Left renal cortex interstitium (tissue), 4 donors: ENCODE data around the gene SEMA5A. TPM values are rescaled to one million over a fixed set of nuclear protein-coding genes. Genes with fewer than 3 reads are reported as not detected.

Source experiments
- DNase-seq, 4 donors: peaks; one replicate each; pipeline ENCODE4 v3.0.0-alpha.2; 2013; ENCODE audit warnings: low read depth in 4 of 4, low spot score in 2 of 4, missing footprints in 1 of 4
- polyA plus RNA-seq, 4 donors: library from polyadenylated mRNA; unstranded; fragments of 120-200 nt; gene quantifications; one replicate each; pipeline ENCODE4 v1.2.1, GENCODE V29; 2013; ENCODE audit not compliant: insufficient read length in 4 of 4

The SEMA5A gene
- polyA plus RNA-seq, 4 donors, result 34.7 to 37.4 (median 36.2) TPM

DNA sequence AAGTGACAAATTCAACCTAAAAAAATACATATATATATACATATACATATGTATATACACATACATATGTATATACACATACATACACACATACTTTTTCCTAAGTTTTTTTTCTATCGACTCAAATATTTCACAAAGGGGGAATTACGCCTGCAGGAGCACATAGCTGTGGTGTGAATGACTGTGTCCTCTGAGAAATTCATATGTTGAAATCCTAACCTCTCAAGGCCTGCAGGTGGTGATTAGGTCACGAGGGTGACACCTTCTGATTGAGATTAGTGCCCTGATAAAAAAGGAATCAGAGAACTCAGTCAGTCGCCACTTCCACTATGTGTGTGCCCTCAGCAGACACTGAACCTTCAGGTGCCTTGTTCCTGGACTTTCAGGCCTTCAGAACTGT, 248.7 kb downstream of the SEMA5A start:
- no peak for DNase-seq

DNA sequence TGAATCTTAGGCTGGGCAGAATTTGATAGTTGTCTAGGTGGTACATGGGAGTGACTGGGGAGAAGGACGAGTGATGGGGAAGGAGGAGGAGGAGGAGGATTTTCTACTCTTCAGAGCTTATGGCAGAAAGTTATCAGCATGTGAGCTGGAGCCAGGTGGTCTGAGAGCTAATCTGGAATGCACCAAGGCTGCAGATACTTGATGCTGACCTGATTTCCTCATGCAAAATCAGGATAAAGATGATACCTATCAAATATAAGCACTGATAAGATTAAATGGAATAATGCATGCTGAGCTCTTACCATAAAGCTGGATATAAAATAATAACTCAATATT, 250.4 kb downstream of the SEMA5A start:
- no peak for DNase-seq

GRCh38 chr5:9294793-9295465, 250.9 kb downstream of the SEMA5A start:
- no peak for DNase-seq

DNA sequence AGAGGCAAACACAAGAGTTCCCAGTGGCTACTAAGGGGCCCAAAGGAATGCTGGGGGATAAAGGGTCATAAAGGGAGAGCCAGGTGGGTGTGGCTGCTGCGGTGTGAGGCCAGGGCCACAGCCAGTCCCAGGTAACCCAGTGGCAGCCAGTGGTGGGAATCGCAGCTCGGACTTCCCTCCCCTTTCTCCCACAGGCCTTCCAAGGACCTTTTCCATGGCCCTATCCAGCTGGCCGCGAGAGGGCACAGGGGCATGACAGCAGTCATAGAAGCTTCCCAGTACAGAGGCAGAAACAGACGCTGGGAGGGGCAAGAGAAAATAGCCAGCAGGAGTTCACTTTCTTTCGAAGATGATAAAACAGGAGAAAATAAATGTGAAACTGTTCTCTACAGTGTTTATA, 257.6 kb downstream of the SEMA5A start:
- no peak for DNase-seq

- no peak for DNase-seq
Observed at GRCh38 chr5:9284781-9285307, 261.0 kb downstream of the SEMA5A start.

DNA sequence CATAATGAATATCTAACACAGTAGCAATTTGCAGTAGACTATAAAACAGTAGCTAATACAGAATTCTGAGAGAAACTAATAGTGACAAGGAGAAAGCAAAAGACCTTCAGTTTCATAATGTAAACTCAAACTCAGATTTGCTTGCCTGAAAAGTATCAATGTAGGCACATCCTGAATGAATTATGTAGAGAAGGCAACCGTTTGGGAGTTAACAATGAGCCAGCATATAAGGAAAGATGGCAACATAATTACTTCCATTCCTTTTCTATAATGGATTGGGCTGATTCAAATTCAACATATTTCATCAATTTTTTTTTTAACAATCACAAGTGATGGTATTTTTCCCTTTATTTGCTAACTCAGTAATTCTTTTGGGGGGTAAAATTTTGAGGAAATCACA, 261.6 kb downstream of the SEMA5A start:
- DNase-seq, result no peak

- DNase-seq, result no peak
Observed at GRCh38 chr5:9283473-9283872, 262.4 kb downstream of the SEMA5A start.

DNA sequence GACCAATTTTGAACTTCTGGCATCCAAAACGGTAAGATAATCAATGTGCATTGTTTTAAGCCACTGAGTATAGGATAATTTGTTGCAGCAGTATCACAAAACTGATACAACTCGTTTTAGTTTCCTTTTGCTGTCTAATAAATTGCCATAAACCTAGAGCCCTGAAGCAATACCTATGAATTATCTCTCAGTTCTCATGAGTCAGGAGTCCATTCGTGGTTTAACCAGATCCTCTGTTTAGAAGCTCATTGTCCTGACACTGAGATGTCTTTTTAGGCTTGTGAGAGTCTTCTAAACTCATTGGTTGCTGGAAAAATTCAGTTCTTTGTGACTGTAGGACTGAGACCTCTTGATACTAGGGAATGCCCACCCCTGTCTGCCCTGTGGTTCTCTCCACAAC, 262.9 kb downstream of the SEMA5A start:
- DNase-seq, result no peak

DNA sequence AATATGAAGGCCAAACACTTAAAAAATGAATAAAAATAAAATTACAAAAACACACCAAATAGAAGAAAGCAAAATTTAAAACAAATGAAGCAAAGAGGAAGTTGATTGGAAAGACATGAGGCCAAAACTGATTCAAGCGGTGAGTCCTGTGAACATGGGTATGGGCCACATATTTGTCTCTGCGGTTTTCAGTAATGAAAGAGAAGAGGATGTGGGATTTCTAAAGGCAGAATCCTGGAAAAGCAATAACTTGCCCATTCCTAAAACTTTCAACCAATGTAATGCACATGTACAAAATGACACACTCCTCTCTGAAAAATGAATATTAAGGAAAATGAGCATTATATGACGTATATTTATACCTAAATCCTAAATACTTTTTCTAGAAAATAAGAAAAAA, 263.7 kb downstream of the SEMA5A start:
- no peak for DNase-seq

DNA sequence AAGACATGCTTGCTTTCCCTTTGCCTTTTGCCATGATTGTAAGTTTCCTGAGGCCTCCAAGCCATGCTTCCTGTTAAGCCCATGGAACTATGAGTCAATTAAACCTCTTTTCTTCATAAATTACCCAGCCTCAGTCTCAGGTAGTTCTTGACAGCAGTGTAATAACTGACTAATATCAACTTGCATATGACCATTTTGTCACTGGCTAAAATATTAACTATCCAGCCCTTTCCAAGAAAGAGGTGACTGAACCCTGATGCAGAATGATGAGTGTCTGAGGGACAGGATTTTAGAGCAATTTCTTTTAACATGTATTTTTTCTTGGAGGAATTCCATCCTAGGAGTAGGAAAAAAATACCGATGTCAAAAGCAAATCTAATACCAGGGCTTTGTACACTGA, 266.1 kb downstream of the SEMA5A start:
- DNase-seq, result no peak

GRCh38 chr5:9278921-9279603, 266.8 kb downstream of the SEMA5A start:
- DNase-seq, result no peak

GRCh38 chr5:9269014-9269413, 276.9 kb downstream of the SEMA5A start:
- DNase-seq, result no peak

DNA sequence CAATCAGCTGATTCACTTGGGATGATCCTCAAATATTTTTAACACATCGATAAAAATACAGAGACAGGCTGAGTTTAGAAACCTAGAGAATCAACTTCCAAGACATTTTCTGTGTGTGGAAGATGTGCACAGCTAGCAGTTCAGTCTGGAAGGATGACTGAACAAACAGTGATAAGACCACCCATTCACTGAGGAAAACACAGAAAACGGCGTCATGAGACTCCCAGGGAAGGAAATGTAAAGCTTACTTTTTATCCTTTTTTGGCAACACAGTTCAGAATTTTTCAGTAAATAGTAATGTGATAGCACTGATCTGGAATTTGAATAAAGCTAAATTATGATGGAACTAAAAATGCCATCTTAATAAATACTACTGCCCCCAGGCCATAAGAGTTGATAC, 277.6 kb downstream of the SEMA5A start:
- no peak for DNase-seq

GRCh38 chr5:9265441-9266287, 280.2 kb downstream of the SEMA5A start:
- DNase-seq, result no peak

DNA sequence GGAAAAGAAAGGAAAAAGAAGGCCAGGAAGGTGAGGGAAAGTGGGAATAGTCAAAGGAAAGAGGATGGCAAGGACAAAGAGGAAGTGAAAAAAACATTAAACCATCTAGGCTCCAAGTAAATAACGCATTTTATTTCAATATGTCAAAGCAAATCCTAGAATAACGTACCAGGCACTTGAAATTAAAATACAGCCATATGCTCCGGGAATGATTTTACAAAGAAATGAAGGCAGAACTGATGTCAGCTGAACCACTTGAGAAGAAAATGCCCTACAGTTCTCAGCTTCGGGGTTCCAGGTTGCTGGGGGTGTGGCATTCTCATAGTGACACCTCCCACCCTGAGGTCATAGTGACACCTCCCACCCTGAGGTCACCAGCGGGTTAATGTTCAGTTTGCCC, 281.6 kb downstream of the SEMA5A start:
- DNase-seq, result no peak

DNA sequence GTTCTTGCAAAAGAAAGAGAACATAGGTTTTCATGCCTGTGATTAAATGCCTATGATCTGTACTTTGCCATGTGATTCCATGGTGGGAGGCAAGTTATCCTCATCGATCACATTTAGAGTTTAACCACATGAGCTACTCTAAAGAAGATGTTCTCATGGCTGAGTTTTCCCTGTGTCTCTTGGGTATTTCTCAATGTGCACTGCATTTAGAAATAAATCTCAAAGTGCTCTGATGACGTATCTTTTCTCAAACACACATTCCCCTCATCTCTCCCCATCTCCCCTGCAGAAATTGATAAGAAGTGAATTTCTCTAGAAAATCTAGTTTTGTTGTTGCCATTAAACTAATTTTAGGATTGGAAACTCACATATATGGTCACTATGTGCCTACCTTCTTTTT, 282.2 kb downstream of the SEMA5A start:
- no peak for DNase-seq

GRCh38 chr5:9251379-9251980, 294.4 kb downstream of the SEMA5A start:
- DNase-seq, result no peak

DNA sequence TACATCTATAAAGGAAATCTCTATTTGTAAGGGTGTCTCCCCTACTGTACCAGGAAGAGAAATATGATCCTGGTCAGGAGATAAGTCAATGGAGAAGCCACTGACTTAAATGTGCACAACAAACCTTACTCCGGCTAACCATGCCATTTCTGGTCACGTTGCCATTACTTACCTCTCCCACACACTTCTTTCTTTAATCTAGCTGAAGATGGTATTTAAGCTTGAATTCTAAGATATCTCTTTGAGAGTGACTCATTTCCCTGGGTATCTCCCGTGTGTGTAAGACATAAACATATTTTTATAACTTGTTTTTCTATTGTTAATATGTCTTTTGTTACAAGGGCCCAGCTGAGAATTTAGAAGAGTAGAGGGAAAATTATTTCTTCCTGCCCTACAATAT, 296.6 kb downstream of the SEMA5A start:
- DNase-seq, result no peak

DNA sequence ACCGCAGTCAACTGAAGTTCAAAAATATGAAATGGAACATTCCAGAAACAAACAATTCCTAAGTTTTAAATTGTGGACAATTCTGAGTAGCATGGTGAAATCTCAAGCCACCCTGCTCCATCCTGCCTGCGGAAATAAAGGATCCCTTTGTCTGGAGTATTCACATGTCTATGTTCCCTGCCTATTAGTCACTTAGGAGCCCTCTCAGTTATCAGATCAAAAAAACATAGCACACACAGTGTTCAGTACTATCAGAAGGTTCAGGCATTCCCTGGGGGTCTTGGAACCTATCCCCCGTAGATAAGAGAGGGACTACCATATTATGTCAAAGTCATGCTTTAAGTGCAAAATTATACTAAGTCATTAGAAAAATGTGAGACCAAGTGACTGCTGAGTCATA, 300.8 kb downstream of the SEMA5A start:
- DNase-seq, result no peak

- no peak for DNase-seq
Observed at GRCh38 chr5:9244417-9244816, 301.5 kb downstream of the SEMA5A start.
